ENCODE results near the gene BMP6. TPM values are rescaled to one million over a fixed set of nuclear protein-coding genes. Genes with fewer than 3 reads are reported as not detected.

BMP6 gene
- polyA plus RNA-seq, 3 donors, result not detected

DNA sequence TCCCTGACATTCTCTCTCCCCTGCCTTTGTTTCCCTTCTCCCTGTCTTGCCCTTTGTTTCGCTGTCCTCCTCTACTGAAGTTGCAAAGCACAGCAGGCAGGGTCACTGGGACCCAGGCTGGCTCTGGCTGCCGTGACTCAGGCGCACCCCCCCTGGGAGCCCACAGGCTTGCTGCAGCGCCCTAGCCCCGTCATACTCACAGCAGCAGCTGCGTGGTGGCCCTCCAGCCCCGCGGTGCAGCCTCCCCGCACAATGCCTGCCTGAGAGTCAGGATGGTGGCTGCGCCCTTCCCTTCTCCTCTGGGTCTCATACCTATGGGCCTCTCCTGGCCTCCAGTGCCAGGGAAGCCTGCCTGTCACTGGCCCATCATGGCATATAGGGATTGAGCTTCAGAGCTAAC, 143.0 kb downstream of the BMP6 start:
- H3K79me2 ChIP-seq (ENCODE audit: insufficient read depth, low read length), result no peaks in the 10 kb centered on the region
- Mint-ChIP-seq H3K4me1 (no peaks in the 10 kb centered on the region), H3K36me3 (no peaks in the 10 kb centered on the region), H3K27ac (no peak overlapping the region), H3K9me3 (peaks cover 13 to 35% (median 24%) of the 10 kb centered on the region in 7 donors), H3K27me3 (ENCODE audit: low read depth in 3 of 3) (no peaks in the 10 kb centered on the region), H3K4me3 (no peak overlapping the region)
- no peaks in the 10 kb centered on the region for H3K4me1 ChIP-seq (ENCODE audit: control insufficient read depth in 1 of 2, insufficient read depth in 2 of 2, low read length in 2 of 2)
- TF ChIP-seq CTCF (IDR thresholded peaks at IDR 0.05), result no peak
- no peak overlapping the region for H3K9ac ChIP-seq (ENCODE audit: insufficient read depth, low read length, poor library complexity, severe bottlenecking)
- no peak for DNase-seq
- H3K4me2 ChIP-seq (replicated peaks; ENCODE audit: extremely low read depth, low read length, poor library complexity, severe bottlenecking), result no peak overlapping the region
- no peak overlapping the region for H2AFZ ChIP-seq (ENCODE audit: insufficient read depth, low read depth, low read length, poor library complexity, severe bottlenecking)
- no peaks in the 10 kb centered on the region for H3K36me3 ChIP-seq (replicated peaks in 1 of 2; ENCODE audit: control insufficient read depth in 1 of 2, insufficient read depth in 2 of 2, low read length in 2 of 2)
- WGBS (ENCODE audit: insufficient coverage), result 93% methylated on average over 9 of the region's 10 CpGs
- intact Hi-C loops (cut with micrococcal nuclease), result no loop called here
- H4K20me1 ChIP-seq (ENCODE audit: insufficient read depth, low read length), result no peaks in the 10 kb centered on the region
- H3K27ac ChIP-seq (ENCODE audit: low read depth in 1 of 2, low read length in 2 of 2), result no peak overlapping the region
- peaks cover 11 to 37% of the 10 kb centered on the region in 2 donors for H3K9me3 ChIP-seq (replicated peaks in 1 of 2; ENCODE audit: control insufficient read depth in 1 of 2, insufficient read depth in 1 of 2, low read length in 2 of 2)
- no peaks in the 10 kb centered on the region for H3K27me3 ChIP-seq (ENCODE audit: control insufficient read depth in 2 of 2, insufficient read depth in 2 of 2, low read length in 2 of 2)
- no peak overlapping the region for H3K4me3 ChIP-seq (replicated peaks in 1 of 3; ENCODE audit: low read depth in 2 of 3, low read length in 3 of 3)

DNA sequence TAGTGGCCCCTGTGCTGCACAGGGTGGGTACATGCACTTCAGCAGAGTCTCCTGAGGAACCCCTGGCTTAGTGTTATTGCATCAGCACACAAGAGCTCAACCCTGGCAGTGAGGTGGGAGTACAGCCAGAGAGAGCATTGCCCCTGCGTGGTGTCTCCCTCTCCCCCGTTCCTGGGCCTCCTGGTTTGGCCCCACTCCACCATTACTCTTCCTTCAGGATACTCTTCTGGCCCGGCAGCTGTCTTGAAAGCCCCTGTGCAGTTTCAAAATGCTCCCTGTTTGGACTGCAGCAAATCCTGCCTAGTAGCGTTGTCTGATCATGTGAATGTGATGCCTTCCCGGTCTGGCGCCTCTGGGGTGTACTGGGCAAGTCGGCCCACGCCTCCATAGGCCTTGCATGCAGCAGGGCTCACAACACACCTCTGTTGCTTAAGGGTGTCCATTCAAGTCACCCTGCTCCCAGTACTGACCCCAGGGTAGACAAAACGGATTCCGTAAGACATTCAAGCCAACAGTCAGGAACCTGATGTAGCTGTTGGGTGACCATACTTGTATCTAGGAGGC, 152.6 kb downstream of the BMP6 start:
- Histone ChIP-seq H4K20me1 (ENCODE audit: insufficient read depth, low read length) (no peaks in the 10 kb centered on the region), H3K79me2 (ENCODE audit: insufficient read depth, low read length) (no peaks in the 10 kb centered on the region), H2AFZ (ENCODE audit: insufficient read depth, low read depth, low read length, poor library complexity, severe bottlenecking) (no peak overlapping the region), H3K4me1 (ENCODE audit: control insufficient read depth in 1 of 2, insufficient read depth in 2 of 2, low read length in 2 of 2) (no peaks in the 10 kb centered on the region), H3K9ac (ENCODE audit: insufficient read depth, low read length, poor library complexity, severe bottlenecking) (no peak overlapping the region), H3K4me3 (replicated peaks in 1 of 3; ENCODE audit: low read depth in 2 of 3, low read length in 3 of 3) (no peak overlapping the region), H3K27ac (ENCODE audit: low read depth in 1 of 2, low read length in 2 of 2) (no peak overlapping the region), H3K36me3 (replicated peaks in 1 of 2; ENCODE audit: control insufficient read depth in 1 of 2, insufficient read depth in 2 of 2, low read length in 2 of 2) (peaks cover 30 to 41% of the 10 kb centered on the region in 2 donors), H3K4me2 (replicated peaks; ENCODE audit: extremely low read depth, low read length, poor library complexity, severe bottlenecking) (no peak overlapping the region), H3K27me3 (ENCODE audit: control insufficient read depth in 2 of 2, insufficient read depth in 2 of 2, low read length in 2 of 2) (no peaks in the 10 kb centered on the region), H3K9me3 (replicated peaks in 1 of 2; ENCODE audit: control insufficient read depth in 1 of 2, insufficient read depth in 1 of 2, low read length in 2 of 2) (peaks cover 0 to 8% of the 10 kb centered on the region in 2 donors)
- TF ChIP-seq CTCF (IDR thresholded peaks at IDR 0.05), result no peak
- peaks cover 4 to 11% (median 7%) of the 10 kb centered on the region in 7 donors for H3K9me3 Mint-ChIP-seq
- WGBS (ENCODE audit: insufficient coverage), result 93% methylated on average over 8 of the region's 10 CpGs
- DNase-seq, result no peak
- intact Hi-C loops (cut with micrococcal nuclease), result no loop called here
- no peak overlapping the region for H3K27ac Mint-ChIP-seq
- H3K4me1 Mint-ChIP-seq, result no peaks in the 10 kb centered on the region
- H3K27me3 Mint-ChIP-seq (ENCODE audit: low read depth in 3 of 3), result no peaks in the 10 kb centered on the region
- H3K4me3 Mint-ChIP-seq, result no peak overlapping the region
- peaks cover 30 to 32% of the 10 kb centered on the region in 2 donors for H3K36me3 Mint-ChIP-seq

Measured in CD14-positive monocyte (primary cell).